UCSD-AML1 (cell line): ENCODE measurements around the gene GNG3.
A peak's percentile ranks its signal among the peaks of the same experiment; 100 is the strongest.
"Not testable (repeated sequence)": the region's sequence is repeated elsewhere in the genome, so short reads cannot be mapped to it uniquely, and the experiment has no call there.

ENCODE experiments used
- DNase-seq: peaks from one replicate; lab custom pipeline; 2025; ENCODE audit not compliant: unreplicated experiment; lab: John Stamatoyannopoulos, UW

GNG3 gene

GRCh38 chr11:62716206-62716605 lies 8.7 kb downstream of the GNG3 start:
- no peak for DNase-seq

GRCh38 chr11:62716816-62717215 lies 9.3 kb downstream of the GNG3 start:
- DNase-seq: no peak

GRCh38 chr11:62719302-62719978 lies 12.0 kb downstream of the GNG3 start:
- no peak for DNase-seq

GRCh38 chr11:62721994-62722393 lies 14.5 kb downstream of the GNG3 start:
- DNase-seq: no peak

- no peak for DNase-seq
These were observed 16.7 kb downstream of the GNG3 start for GRCh38 chr11:62724171-62724570.

GRCh38 chr11:62725646-62726045 lies 18.2 kb downstream of the GNG3 start:
- no peak for DNase-seq

- DNase-seq: no peak
These were observed 18.9 kb downstream of the GNG3 start for GRCh38 chr11:62726156-62726914.

- no peak for DNase-seq
These were observed 19.4 kb downstream of the GNG3 start for GRCh38 chr11:62726915-62727164.

GRCh38 chr11:62727165-62727871 lies 19.8 kb downstream of the GNG3 start, which contains the start of gene HNRNPUL2:
TSS of gene HNRNPUL2 (minus strand) at chr11:62727457. CDS start at chr11:62727156, 301 bp downstream.
- peak; percentile 99 for DNase-seq

GRCh38 chr11:62727872-62728170 lies 20.3 kb downstream of the GNG3 start:
- peak; percentile 87 for DNase-seq

- peak; percentile 83 for DNase-seq
These were observed 20.9 kb downstream of the GNG3 start, which contains the start of gene TTC9C for GRCh38 chr11:62728171-62728988. TSS of gene TTC9C (plus strand) at chr11:62728486. CDS start at chr11:62728849, 363 bp downstream.

GRCh38 chr11:62730076-62730475 lies 22.6 kb downstream of the GNG3 start:
- DNase-seq: not testable (repeated sequence)

- DNase-seq: no peak
These were observed 25.4 kb downstream of the GNG3 start for GRCh38 chr11:62732830-62733229.

- no peak for DNase-seq
These were observed 29.7 kb downstream of the GNG3 start for GRCh38 chr11:62737196-62737595.

- no peak for DNase-seq
These were observed 40.1 kb downstream of the GNG3 start for GRCh38 chr11:62747475-62748160.

- not testable (repeated sequence) for DNase-seq
These were observed 42.5 kb downstream of the GNG3 start for GRCh38 chr11:62749931-62750330.

- no peak for DNase-seq
These were observed 44.8 kb downstream of the GNG3 start for GRCh38 chr11:62752177-62752785.

- DNase-seq: no peak
These were observed 45.7 kb downstream of the GNG3 start for GRCh38 chr11:62752994-62753735.

- peak; percentile 97 for DNase-seq
These were observed 46.5 kb downstream of the GNG3 start, which contains the start of gene ZBTB3 for GRCh38 chr11:62753736-62754603. TSS of gene ZBTB3 (minus strand) at chr11:62754160. CDS start at chr11:62753664, 496 bp downstream.
